Endothelial cell of umbilical vein (primary cell): ENCODE results near the gene LBX2. TPM values are rescaled to one million over a fixed set of nuclear protein-coding genes. Genes with fewer than 3 reads are reported as not detected.

ENCODE experiments used
- BruUV-seq: library from RNA; stranded (reverse); fragments of 400-500 nt; replicated peaks from 2 replicates; lab custom pipeline; 2021; lab: Mats Ljungman, UMichigan
- CTCF ChIA-PET: fragments of 300-600, 350-600 bp; sonication (Branson Sonifier 250); formaldehyde crosslinking; loops from one replicate; lab custom pipeline; 2021; ENCODE audit warnings: antibody characterized with exemption, inconsistent platforms; lab: Charles Lee
- POLR2A ChIA-PET: fragments of 300-600, 350-600 bp; sonication (Branson Sonifier 250); formaldehyde crosslinking; loops from one replicate; lab custom pipeline; 2021; ENCODE audit warnings: antibody characterized with exemption, inconsistent platforms; lab: Charles Lee
- DNase-seq: peaks from one replicate; pipeline ENCODE4 v3.0.0-alpha.2; 2011; ENCODE audit warnings: low read depth, low spot score
- FAIRE-seq: peaks from 2 replicates; lab custom pipeline; 2011; peaks lifted over from hg19 to GRCh38; lab: Jason Lieb, UNC
- H2AFZ ChIP-seq: 2 replicates; pipeline ENCODE4 v1.6.0; 2012; ENCODE audit warnings: low read depth, low read length, control low read depth, inconsistent platforms
- H3K27ac ChIP-seq: 2 replicates; pipeline ENCODE4 v1.5.1; 2011; ENCODE audit warnings: low read depth, mild to moderate bottlenecking, control low read depth, low read length, moderate library complexity; ENCODE audit not compliant: insufficient read depth
- H3K27me3 ChIP-seq, 2 experiments: 2 replicates each; pipeline versions ENCODE4 v1.6.0 to v1.6.1; 2011; ENCODE audit warnings: low read length in 2 of 2, mixed read lengths in 1 of 2; ENCODE audit not compliant: control insufficient read depth in 2 of 2, insufficient read depth in 2 of 2
- H3K36me3 ChIP-seq, 2 experiments: 2 replicates in 1 of 2; 3 replicates in 1 of 2; pipeline ENCODE4 v1.5.1; 2011; ENCODE audit warnings: low read length in 2 of 2, mild to moderate bottlenecking in 1 of 2, moderate library complexity in 1 of 2; ENCODE audit not compliant: control insufficient read depth in 2 of 2, insufficient read depth in 2 of 2; ENCODE audit errors: extremely low read depth in 1 of 2
- H3K4me1 ChIP-seq: 3 replicates; pipeline ENCODE4 v1.5.1; 2011; ENCODE audit warnings: mild to moderate bottlenecking, low read length; ENCODE audit not compliant: control insufficient read depth, insufficient read depth; ENCODE audit errors: extremely low read depth
- H3K4me2 ChIP-seq: 2 replicates; pipeline ENCODE4 v1.6.1; 2011; ENCODE audit warnings: low read length, control low read depth, mixed read lengths; ENCODE audit not compliant: insufficient read depth
- H3K4me3 ChIP-seq, 3 experiments: fragments of 200-600 bp in 1 of 3; sonication (generic), shearing (Covaris generic) in 1 of 3; replicated peaks in 1 of 3; 2 replicates each; pipeline ENCODE4 v1.5.1; 2011 to 2016; ENCODE audit warnings: control low read depth in 3 of 3, low read length in 3 of 3, mild to moderate bottlenecking in 2 of 3, inconsistent platforms in 1 of 3, low read depth in 1 of 3, moderate library complexity in 1 of 3; ENCODE audit not compliant: insufficient read depth in 1 of 3
- H3K79me2 ChIP-seq: 2 replicates; pipeline ENCODE4 v1.6.0; 2012; ENCODE audit warnings: low read length, inconsistent platforms; ENCODE audit not compliant: control insufficient read depth, insufficient read depth
- H3K9ac ChIP-seq: replicated peaks from 2 replicates; pipeline ENCODE3; 2011; ENCODE audit warnings: low read length, control low read depth; ENCODE audit not compliant: insufficient read depth; ENCODE audit errors: extremely low read depth
- H3K9me1 ChIP-seq: replicated peaks from 3 replicates; pipeline ENCODE4 v1.6.0; 2011; ENCODE audit warnings: mild to moderate bottlenecking, low read length; ENCODE audit not compliant: control insufficient read depth, insufficient read depth; ENCODE audit errors: extremely low read depth
- H3K9me3 ChIP-seq: replicated peaks from 2 replicates; pipeline ENCODE4 v1.5.1; 2012; ENCODE audit warnings: low read length, inconsistent platforms; ENCODE audit not compliant: control insufficient read depth, insufficient read depth
- H4K20me1 ChIP-seq: replicated peaks from 2 replicates; pipeline ENCODE3; 2011; ENCODE audit warnings: mild to moderate bottlenecking, low read length; ENCODE audit not compliant: control insufficient read depth, insufficient read depth; ENCODE audit errors: extremely low read depth
- EZH2 ChIP-seq: IDR thresholded peaks from 2 replicates; pipeline ENCODE4 v1.6.1; 2012; ENCODE audit warnings: borderline replicate concordance, low read depth, mild to moderate bottlenecking, moderate library complexity, low read length, inconsistent platforms; ENCODE audit not compliant: severe bottlenecking
- GATA2 ChIP-seq: IDR thresholded peaks from 2 replicates; pipeline ENCODE4 v1.7.0; 2011; ENCODE audit warnings: low read depth, mild to moderate bottlenecking, moderate library complexity, mixed read lengths, low read length; ENCODE audit not compliant: insufficient read length, insufficient read depth
- JUN ChIP-seq: IDR thresholded peaks from 2 replicates; pipeline ENCODE4 v1.6.1; 2011; ENCODE audit warnings: borderline replicate concordance, low read depth; ENCODE audit not compliant: insufficient read length, insufficient read depth
- MAX ChIP-seq: IDR thresholded peaks from 2 replicates; pipeline ENCODE4 v1.6.1; 2011; ENCODE audit not compliant: insufficient read depth, insufficient read length
- MYC ChIP-seq: IDR thresholded peaks from one replicate; pipeline ENCODE4 v1.6.1; 2011; ENCODE audit warnings: mild to moderate bottlenecking, low read depth, low read length
- POLR2A ChIP-seq: IDR thresholded peaks from 2 replicates; pipeline ENCODE4 v1.6.1; 2012; ENCODE audit warnings: low read depth, mild to moderate bottlenecking, control low read depth, low read length
- POLR2AphosphoS5 ChIP-seq: IDR thresholded peaks from 2 replicates; pipeline ENCODE4 v1.6.1; 2012; ENCODE audit warnings: low read depth, mild to moderate bottlenecking, control low read depth, low read length, moderate library complexity; ENCODE audit not compliant: insufficient read depth
- dilution Hi-C: fragments of 300-500 bp; cut with MboI; formaldehyde crosslinking; loops from one replicate; pipeline ENCODE4 v1.15.0; 2019; ENCODE audit warnings: low sequenced_read_pairs; ENCODE audit not compliant: extremely low pct_ligation_motif_present
- intact Hi-C: fragments of 100-400 bp; cut with micrococcal nuclease; formaldehyde crosslinking; loops from one replicate; pipeline ENCODE4 v1.10.0; 2022
- polyA plus RNA-seq, 4 experiments: library from polyadenylated mRNA; depleted of rRNA in 3 of 4; stranded (reverse) in 3 of 4; unstranded in 1 of 4; fragments of >200 nt; gene quantifications; 2 replicates each; pipeline versions ENCODE4 v1.2.1 to v1.2.3, GENCODE V29; 2011 to 2012; ENCODE audit warnings: missing spikeins in 1 of 4
- total RNA-seq: library from RNA; stranded (reverse); gene quantifications from 2 replicates; pipeline ENCODE4 v1.2.3, GENCODE V29; 2021

The LBX2 gene
- total and polyA plus RNA-seq, 2 donors (not counting 3 experiments of a cell fraction or from before 2014, with no cell fraction given), result 2.8 to 3.8 TPM

DNA sequence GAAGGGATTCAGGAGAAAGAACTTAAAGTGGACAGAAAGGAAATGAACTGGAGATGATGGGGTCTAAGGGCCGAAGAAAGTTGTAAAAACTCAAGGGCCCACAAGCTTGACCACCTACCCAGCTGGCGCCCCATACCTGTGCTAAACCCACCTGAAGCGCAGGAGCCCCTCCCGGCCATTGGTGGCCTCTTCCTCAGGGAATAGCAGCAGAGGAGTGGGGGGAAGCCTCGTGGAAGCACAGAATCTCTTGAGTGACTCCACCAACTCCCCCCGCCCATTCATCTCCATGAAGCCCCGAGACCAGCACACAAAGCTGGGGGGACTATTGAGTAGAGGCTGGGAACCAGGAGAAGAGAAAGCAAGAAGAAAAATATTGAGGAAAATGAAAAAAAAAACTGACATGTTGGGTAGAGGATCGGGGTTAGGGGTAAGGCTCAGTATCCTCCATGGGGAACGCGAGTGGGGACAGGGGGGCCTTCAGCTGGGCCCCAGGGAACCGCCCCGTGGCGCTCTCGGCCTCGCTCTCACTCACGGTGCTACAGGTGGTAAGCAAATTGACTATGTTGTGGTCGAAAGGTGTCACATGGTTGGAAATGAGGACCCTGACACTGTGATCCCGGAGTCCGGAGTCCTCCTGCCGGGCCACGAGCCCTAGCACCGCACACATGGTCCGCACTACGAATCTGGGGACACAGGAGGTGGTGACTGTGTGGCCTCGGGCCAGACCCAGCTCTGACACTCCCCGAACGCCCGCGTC lies 29.4 kb upstream of the LBX2 start:
- dilution Hi-C loops (no loop called here), intact Hi-C loops (loop anchor here (1.0 to 2.0 kb wide), 9 partner anchors 12 to 792 kb away; partner anchors contain the start of genes DOK1, INO80B, PCGF1 and TPRKB)
- Histone ChIP-seq H3K9me1 (no peaks in the 10 kb centered on the region), H3K27me3 (no peaks in the 10 kb centered on the region), H2AFZ (peak overlapping the region; percentile 84), H3K27ac (peak overlapping the region; percentile 74), H4K20me1 (no peaks in the 10 kb centered on the region), H3K36me3 (peaks cover 6 to 26% of the 10 kb centered on the region in 2 experiments), H3K4me2 (peak overlapping the region; percentile 89), H3K4me3 (peak overlapping the region; percentile 65 to 90 (median 81)), H3K9ac (peak overlapping the region; percentile 78), H3K4me1 (peaks cover 20% of the 10 kb centered on the region), H3K79me2 (peaks cover 19% of the 10 kb centered on the region), H3K9me3 (no peaks in the 10 kb centered on the region)
- TF ChIP-seq MYC (no peak), POLR2A (no peak), POLR2AphosphoS5 (no peak), EZH2 (no peak), GATA2 (no peak), MAX (no peak)
- DNase-seq, result no peak
- ChIA-PET POLR2A (interaction anchor here (0.6 to 1.2 kb wide), 3 partner anchors 14 to 30 kb away, joined by 3 to 5 read pairs (median 3); partner anchors contain the start of genes LBX2 and TLX2), CTCF (interaction anchor here (1.5 to 5.2 kb wide), 3 partner anchors 22 to 58 kb away, joined by 5 to 82 read pairs (median 5); partner anchors contain the start of genes CCDC142 and TTC31)
- FAIRE-seq, result no peak
- BruUV-seq, result TSS peak; percentile 61

- FAIRE-seq, result no peak
- Histone ChIP-seq H3K4me2 (peak overlapping the region; percentile 89), H2AFZ (no peak overlapping the region), H3K27me3 (no peaks in the 10 kb centered on the region), H3K27ac (no peak overlapping the region), H3K4me3 (no peak overlapping the region), H3K4me1 (peaks cover 20% of the 10 kb centered on the region), H3K9me3 (no peaks in the 10 kb centered on the region), H3K36me3 (peaks cover 6 to 19% of the 10 kb centered on the region in 2 experiments), H4K20me1 (no peaks in the 10 kb centered on the region), H3K9me1 (no peaks in the 10 kb centered on the region), H3K79me2 (peaks cover 19% of the 10 kb centered on the region), H3K9ac (no peak overlapping the region)
- POLR2A ChIA-PET, result no interaction called here
- no TSS peak for BruUV-seq
- DNase-seq, result no peak
- TF ChIP-seq JUN, result no peak
- TF ChIP-seq POLR2AphosphoS5, result no peak
- TF ChIP-seq MAX, result no peak
- TF ChIP-seq MYC, result no peak
- intact Hi-C loops, result loop anchor here (2.0 kb wide), 2 partner anchors 73 to 791 kb away; partner anchors contain the start of genes INO80B and TPRKB
- dilution Hi-C loops, result no loop called here
- CTCF ChIA-PET, result no interaction called here
Observed at GRCh38 chr2:74527741-74528140, 28.3 kb upstream of the LBX2 start.
